Activated CD4-positive, alpha-beta T cell treated with anti-CD3 and anti-CD28 coated beads for 1 hour (primary cell): Measurements from ENCODE around the gene CCDC182.

Experiments
- DNase-seq: peaks from one replicate; pipeline ENCODE4 v3.0.0-alpha.2; 2020

CCDC182 gene

DNA sequence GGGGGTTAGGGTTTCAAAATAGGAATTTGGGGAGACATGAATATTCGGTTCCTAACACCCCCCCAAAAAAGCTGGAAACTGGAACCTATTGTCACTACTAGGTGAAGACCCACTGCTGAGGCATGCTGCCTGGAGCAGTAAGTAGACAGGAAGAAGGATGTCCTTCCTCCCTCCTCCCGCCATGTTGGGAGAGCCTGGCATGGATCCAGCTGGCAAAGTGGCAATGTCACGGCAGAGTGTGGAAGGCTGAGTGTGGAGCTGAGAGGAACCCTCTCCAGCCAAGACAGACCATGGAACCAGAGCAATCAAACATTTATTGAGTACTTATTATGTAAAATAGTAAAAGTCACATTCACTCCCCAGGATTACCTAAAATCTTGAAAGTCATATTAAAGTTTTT, 49.0 kb downstream of the CCDC182 start:
- no peak for DNase-seq
